HG02981 (cell line): ENCODE measurements around the gene NPL.

Source experiments
- ATAC-seq: cut with Tn5 transposase; IDR thresholded peaks from one replicate; pipeline ENCODE4 v1.9.1; 2021; ENCODE audit warnings: mild to moderate bottlenecking, moderate library complexity; ENCODE audit not compliant: unreplicated experiment

NPL gene

DNA sequence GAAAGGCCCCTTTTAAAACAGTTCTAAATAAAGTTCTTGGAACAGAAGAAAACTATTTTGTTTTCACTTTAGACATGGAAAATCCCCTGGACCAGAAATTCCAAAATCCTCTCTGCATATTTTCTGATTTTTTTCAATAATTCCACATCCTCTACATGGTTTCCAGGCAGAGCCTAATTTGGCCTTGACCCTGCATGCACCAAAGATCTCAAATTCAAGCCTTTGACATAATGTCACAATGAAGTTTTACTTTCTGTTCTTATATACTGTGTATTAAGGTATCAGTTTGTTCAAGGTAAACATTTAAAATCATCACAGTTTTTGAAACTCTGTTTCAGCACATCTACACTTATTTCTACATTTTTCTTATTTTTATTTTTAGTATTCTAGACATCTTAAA lies 12.2 kb upstream of the NPL start:
- no peak for ATAC-seq

DNA sequence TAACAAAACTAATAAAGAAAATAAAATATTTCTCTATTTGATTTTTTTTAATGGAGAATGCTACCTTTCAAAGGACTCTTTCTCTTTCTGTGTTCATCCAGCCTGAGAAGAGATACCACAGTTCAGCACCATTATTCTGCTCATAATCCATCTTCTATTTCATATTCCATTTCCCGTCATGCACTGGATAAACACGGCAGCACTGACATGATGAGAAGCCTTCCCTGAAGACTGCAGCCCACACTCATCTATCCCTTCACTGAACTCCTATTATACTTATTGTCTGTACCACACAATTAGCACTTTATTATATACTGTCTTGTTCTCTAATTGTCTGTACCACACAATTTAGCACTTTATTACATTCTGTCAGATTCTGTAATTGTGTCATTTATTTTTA lies 10.7 kb upstream of the NPL start:
- no peak for ATAC-seq

DNA sequence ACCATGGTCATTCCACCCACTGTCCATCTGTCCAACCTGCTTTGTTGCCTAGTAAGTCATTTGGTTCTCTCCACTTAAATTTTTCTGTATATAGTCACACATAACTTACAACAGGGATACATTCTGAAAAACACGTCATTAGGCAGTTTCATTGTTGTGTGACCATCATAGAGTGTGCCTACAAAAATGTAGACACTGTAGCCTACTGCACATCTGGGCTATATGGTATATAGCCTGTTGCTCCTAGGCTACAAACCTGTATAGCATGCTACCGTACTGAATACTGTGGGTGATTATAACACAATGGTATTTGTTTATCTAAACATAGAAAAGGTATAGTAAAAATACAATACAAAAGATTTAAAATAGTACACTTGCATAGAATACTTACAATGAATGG lies 10.0 kb upstream of the NPL start:
- no peak for ATAC-seq

DNA sequence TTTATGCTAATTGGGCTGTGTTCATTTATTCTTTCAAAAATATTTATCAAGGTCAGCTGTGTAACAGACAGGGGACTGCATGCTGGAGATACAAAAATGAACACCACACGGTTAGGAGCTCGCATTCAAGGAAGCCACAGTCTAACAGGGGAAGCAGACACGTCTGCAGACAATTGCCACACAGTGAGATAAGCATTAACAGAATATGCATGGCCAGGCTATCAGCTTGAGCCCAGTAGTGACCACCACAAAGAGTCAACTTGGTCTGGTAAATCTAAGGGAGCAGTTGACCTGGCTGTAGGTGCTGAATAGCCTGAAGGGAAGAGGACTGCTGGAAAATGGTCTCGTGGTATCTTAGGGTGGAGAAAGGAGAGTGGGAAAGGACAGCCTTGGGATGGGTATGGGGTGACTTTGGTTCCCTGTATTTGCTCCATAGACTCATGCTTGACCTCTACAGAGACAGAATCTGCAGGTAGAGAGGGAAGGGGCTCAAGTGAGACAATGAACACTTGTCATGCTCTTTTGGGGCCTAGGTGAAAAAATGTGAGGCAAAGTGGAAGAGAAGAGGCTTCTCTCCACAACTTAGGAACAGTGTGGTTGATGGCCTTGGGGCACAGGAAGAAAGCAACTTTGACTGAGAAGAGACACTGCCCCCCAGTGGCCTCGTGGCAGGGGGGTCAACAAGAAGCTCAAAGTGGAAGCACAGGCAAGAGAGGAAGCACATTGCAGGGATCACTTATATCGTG lies 7.6 kb upstream of the NPL start:
- peak; percentile 68 for ATAC-seq

DNA sequence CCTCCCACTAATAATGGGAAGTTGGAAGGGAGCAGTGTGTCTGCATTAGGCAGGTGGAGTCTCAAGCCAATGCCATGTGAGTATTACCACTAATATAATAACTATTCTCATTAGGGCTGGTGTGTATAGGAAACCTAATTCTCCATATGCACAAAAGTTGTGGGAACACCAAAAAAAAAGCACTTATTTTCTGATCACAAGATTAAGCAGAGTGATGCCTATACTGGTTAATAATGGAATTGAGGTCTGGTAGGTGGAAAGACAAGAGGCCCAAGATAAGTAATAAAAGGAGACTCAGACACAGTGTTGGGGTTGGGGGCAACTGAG lies 7.0 kb upstream of the NPL start:
- no peak for ATAC-seq

- no peak for ATAC-seq
These were observed 6.5 kb upstream of the NPL start for GRCh38 chr1:182783068-182783467.

DNA sequence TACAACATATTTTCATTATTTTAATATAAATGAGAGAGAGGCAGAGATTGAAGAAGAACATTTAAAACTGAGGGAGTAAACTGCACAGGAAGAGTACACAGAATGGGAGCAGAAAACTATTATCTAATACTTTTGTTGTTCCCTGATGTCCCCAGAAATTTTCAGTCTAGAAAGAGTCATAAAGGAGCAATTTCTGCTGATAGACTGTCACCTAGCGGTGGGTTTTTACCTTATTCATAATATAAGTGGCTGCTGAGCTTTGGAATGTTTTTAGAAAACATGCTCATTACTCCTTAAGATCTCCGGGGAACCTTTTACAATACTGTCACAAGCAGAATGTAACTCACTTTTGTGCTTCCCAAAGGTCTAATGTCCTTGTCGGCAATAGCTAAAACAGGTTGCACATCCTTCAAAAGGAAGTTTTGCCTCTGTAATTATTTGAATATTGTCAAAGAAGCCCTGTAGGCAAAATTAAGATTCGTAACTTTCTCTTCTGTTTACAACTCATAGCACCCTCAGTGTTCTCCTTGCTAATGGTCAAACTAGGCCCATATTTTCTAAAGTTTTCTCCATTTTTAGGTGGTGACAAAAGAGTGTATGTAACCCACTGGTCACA lies 4.9 kb upstream of the NPL start:
- no peak for ATAC-seq

DNA sequence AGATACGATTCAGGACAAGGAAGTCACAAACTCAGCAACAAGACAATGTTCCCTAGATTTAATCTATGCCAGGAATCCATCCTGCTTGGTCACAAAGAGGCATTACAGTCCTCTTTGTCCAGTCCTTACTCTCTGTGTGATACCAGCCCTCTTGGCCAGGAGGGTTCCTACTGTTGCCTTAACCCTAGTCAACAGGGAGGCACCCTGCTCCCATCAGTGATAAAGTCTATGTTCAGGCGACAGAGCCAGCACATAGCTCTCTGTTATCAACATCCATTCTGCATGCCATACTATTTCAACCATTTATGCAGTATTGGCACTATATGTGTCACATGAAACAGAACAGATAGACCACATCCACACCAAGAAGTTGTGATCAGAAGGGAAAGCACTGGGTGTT lies 4.4 kb upstream of the NPL start:
- ATAC-seq: no peak

DNA sequence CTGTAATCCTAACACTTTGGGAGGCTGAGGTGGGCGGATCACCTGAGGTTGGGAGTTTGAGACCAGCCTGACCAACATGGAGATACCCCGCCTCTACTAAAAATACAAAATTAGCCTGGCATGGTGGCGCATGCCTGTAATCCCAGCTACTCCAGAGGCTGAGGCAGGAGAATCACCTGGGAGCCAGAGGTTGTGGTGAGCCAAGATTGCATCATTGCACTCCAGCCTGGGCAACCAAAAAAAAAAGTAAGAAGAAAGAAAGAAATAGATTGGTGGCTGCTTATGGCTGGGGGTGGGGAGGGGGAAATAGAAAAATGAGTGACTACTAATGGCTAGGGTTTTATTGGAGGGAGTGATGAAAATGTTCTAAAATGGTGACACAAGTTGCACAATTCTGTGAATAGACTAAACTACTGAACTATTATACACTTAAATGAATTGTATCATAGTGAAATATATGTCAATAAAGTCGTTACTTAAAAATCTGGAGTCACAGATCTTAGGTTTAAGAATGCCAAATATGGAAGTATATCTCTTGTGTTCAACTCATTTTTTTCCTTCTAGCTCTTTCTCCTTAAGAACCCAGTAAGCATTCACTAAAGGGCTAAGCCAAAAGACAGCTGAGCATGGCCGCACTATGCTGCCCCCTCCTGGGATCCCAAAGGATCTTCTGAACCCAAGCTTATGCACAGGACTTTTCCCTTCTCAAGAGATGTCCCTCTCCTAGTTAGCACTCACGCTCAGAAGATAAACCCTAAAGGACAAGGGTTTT lies 3.2 kb upstream of the NPL start:
- no peak for ATAC-seq

DNA sequence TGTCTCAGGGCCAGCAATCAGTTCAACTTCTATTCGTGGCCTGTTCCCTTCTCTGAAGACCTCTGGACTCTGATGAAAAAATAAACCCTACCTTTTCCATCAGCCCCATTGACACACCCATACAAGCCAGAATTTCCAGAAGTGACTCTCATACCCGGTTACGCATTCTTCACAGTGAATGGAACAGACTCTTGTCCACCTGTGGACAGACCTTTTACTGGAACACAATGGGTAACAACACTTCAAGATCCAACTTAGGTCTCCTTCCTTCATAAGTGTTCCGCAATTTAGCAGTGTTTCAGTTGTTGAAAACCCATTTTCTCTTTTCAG lies 2.6 kb upstream of the NPL start:
- no peak for ATAC-seq

DNA sequence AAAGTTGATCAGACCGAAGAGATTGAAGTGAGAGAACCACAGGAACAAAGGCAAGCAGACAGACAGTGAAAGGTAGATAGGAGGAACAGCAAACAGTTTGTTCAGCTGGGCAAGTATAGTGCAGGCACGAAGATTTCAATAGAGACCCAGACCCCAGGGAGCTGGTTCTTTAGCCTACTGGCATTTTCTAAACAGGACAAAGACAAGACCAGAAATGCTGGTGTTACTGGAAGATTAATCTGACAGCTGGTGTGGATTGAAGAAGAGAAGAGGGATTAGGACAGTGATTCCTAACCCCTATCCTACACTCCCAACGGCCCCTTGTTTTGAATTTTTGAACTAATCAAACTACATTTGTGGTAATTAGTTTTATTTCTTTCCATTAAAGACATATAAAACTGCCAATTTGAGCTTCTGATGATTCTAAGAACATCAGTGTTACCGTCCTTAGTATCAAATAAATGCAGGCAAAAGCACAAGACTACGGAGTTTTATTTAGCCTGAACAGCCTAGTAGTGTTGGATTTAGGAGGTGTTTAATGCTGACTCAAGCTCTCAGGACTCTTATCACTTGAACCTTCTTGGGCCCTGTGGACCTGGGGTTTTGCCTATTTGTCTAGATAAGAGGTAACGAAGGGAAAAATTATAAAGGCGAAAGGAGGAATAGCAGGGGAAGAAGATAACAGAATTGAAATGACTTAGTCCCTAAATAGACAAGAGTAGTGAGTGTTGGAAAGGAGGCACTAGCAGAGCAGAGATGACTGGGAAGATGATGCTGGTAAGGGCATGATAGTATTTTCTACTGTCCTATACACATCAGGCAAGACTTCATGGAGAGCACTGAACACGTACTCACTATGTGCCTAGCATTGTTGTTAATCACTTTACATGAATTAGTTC lies 2.0 kb downstream of the NPL start:
- ATAC-seq: no peak

DNA sequence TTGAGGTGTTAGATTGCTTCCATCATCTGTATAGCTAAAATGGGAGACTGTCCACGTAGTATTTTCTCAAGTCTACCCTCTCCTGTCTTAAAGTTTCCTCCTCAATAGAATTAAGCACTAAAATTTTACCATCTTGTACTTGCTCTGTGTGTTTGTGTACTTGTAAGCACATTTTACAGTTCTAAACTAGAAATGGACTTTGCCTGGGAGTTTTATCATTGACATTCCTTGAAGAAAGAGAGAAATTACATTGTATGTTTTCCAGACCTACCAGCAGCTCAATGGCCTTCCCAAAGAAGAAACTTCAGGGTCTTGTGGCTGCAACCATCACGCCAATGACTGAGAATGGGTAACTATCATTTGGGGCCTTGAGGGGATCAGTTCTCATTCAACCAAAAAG lies 4.5 kb downstream of the NPL start:
- ATAC-seq: no peak

DNA sequence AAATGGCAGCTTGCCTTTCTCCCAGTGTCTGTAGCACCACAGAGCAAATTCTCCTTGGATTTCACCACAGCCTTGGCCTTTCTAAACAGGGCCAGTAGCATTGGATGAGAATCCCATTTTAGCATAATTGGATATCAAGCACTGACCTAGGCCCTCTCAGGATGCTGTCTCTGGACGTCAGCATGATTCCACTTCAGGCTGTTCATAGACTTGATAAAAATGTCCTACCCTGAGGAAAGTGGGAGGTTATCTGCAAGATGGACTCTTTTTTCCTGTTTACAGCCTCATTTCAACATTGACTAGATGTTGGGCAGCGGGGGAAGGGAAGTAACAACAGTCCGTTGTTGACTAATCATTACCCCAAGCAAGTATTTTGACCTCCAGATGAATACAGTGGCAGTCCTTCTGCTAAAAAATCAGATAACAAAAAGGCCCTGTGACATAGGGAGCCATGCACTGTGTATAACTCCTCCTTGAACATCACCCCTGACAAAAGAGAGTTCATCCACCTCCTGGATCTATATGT lies 5.2 kb downstream of the NPL start:
- ATAC-seq: no peak

- no peak for ATAC-seq
These were observed 6.1 kb downstream of the NPL start for GRCh38 chr1:182795563-182796228.

- no peak for ATAC-seq
These were observed 12.6 kb downstream of the NPL start for GRCh38 chr1:182802006-182802803.

GRCh38 chr1:182803846-182804245 lies 14.3 kb downstream of the NPL start:
- no peak for ATAC-seq

- ATAC-seq: no peak
These were observed 16.6 kb downstream of the NPL start for GRCh38 chr1:182806015-182806678.

GRCh38 chr1:182807907-182808306 lies 18.3 kb downstream of the NPL start:
- ATAC-seq: no peak

GRCh38 chr1:182809414-182809957 lies 19.9 kb downstream of the NPL start:
- ATAC-seq: no peak
